ENCODE results near the gene SIMC1. TPM values are rescaled to one million over a fixed set of nuclear protein-coding genes. Genes with fewer than 3 reads are reported as not detected.

SIMC1 gene
- total and polyA plus RNA-seq, 12 donors: 1.9 to 7.7 (median 4.5) TPM

- Histone ChIP-seq H3K27ac (no peak overlapping the region), H3K4me1 (peaks cover 0 to 15% (median 12%) of the 10 kb centered on the region in 9 donors), H3K27me3 (no peaks in the 10 kb centered on the region), H3K4me3 (no peak overlapping the region), H3K36me3 (peaks cover 0 to 91% (median 40%) of the 10 kb centered on the region in 9 donors), H3K9me3 (no peaks in the 10 kb centered on the region)
- intact Hi-C loops (cut with DNase I): no loop called here
- WGBS, 2 donors: 90 to 92% methylated on average over 16 of the region's 16 CpGs
- DNase-seq: no peak
- no peak for ATAC-seq
- TF ChIP-seq CTCF (IDR thresholded peaks at IDR 0.05): no peak
These were observed 117.4 kb downstream of the SIMC1 start for GRCh38 chr5:176355400-176356178.

GRCh38 chr5:176356179-176356566, 117.9 kb downstream of the SIMC1 start:
- Histone ChIP-seq H3K9me3 (no peaks in the 10 kb centered on the region), H3K27ac (no peak overlapping the region), H3K36me3 (peaks cover 0 to 86% (median 40%) of the 10 kb centered on the region in 9 donors), H3K27me3 (no peaks in the 10 kb centered on the region), H3K4me3 (no peak overlapping the region), H3K4me1 (peaks cover 0 to 17% (median 14%) of the 10 kb centered on the region in 9 donors)
- ATAC-seq (no peak), DNase-seq (no peak)
- TF ChIP-seq CTCF (IDR thresholded peaks at IDR 0.05): no peak
- intact Hi-C loops (cut with DNase I): no loop called here
- WGBS, 2 donors: 95 to 96% methylated on average over 3 of the region's 3 CpGs

DNA sequence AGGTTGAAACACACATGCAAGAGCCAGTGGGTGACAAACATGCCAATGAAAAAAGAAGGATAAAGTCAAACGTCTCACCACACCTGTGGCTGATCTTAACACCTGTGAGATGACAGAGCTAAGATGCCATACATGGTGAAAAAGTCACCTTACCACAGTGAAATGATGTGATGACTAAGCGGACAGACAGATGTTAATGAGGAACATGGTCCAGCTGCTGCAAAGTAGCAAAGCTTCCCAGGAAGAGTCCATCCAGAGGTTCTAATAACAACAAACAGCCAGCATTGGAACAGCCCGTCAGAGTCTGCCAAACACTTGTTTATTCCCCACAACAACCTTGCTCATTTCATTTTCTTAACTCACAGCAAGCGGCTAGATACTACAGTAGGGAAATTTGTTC, 121.4 kb downstream of the SIMC1 start:
- no peak for TF ChIP-seq CTCF (IDR thresholded peaks at IDR 0.05)
- Histone ChIP-seq H3K4me3 (no peak overlapping the region), H3K27me3 (peaks cover 0 to 3% (median 0%) of the 10 kb centered on the region in 7 donors), H3K36me3 (peaks cover 0 to 51% (median 12%) of the 10 kb centered on the region in 9 donors), H3K4me1 (peaks cover 0 to 25% (median 21%) of the 10 kb centered on the region in 9 donors), H3K27ac (no peak overlapping the region), H3K9me3 (no peaks in the 10 kb centered on the region)
- ATAC-seq (no peak), DNase-seq (no peak)
- 71 to 74% methylated on average over 4 of the region's 4 CpGs for WGBS, 2 donors
- intact Hi-C loops (cut with DNase I): loop anchor here in 2 of 10 donors (2.0 to 5.0 kb wide), 4 partner anchors 29 to 88 kb away; partner anchors contain the start of genes CLTB (in 1 of the 2), FAF2 (in 1 of the 2), HIGD2A (in 1 of the 2) and NOP16 (in 1 of the 2)

DNA sequence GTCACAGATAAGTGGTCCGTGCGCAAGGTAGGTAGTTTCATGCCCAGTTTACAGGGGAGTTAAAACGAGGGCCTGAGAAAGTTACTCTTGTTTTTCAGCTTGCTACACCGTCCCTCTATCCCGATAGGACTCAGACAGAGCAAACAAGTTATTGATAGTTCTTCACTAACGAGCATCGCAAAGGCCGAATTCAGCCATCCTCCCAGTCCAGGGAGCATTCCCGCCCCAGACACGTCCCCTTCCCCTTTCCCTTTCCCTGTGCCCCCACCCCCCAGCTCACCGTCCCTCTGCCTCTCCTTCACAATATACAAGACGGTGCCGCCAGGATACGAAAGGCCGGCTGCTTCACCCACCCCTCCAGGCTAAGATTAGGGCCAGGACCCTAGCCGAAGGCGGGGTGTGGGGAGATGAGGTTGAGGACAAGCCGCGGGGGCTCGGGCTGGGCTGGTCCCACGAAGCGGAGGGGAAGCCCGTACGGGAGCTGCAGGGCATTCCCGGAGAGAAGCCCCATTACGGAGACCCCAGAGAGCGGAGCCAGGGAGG, 122.7 kb downstream of the SIMC1 start:
- Histone ChIP-seq H3K4me3 (peak overlapping the region; percentile 58 to 100 (median 95)), H3K4me1 (peaks cover 0 to 32% (median 24%) of the 10 kb centered on the region in 9 donors), H3K27me3 (peaks cover 0 to 15% (median 0%) of the 10 kb centered on the region in 7 donors), H3K27ac (peak overlapping the region in 9 of 10 donors; percentile 60 to 94 (median 86)), H3K9me3 (no peaks in the 10 kb centered on the region), H3K36me3 (peaks cover 0 to 38% (median 3%) of the 10 kb centered on the region in 9 donors)
- TF ChIP-seq CTCF (IDR thresholded peaks at IDR 0.05): no peak
- WGBS, 2 donors: 2% methylated on average over 27 of the region's 27 CpGs
- DNase-seq (peak in 1 of 2 donors; percentile 28), ATAC-seq (peak in 7 of 8 donors; percentile 3 to 42 (median 21))
- intact Hi-C loops (cut with DNase I): loop anchor here in 2 of 10 donors (2.0 to 5.0 kb wide), 4 partner anchors 28 to 86 kb away; partner anchors contain the start of genes CLTB (in 1 of the 2), FAF2 (in 1 of the 2), HIGD2A (in 1 of the 2) and NOP16 (in 1 of the 2)
